ENCODE data around the gene ELL2. TPM values are rescaled to one million over a fixed set of nuclear protein-coding genes. Genes with fewer than 3 reads are reported as not detected.
A peak's percentile ranks its signal among the peaks of the same experiment; 100 is the strongest.

The ELL2 gene
- total and polyA plus RNA-seq, 2 of the 13 experiments (the other 11 are each of a cell fraction or from before 2014, with no cell fraction given) = 78.9 to 97.1 TPM

DNA sequence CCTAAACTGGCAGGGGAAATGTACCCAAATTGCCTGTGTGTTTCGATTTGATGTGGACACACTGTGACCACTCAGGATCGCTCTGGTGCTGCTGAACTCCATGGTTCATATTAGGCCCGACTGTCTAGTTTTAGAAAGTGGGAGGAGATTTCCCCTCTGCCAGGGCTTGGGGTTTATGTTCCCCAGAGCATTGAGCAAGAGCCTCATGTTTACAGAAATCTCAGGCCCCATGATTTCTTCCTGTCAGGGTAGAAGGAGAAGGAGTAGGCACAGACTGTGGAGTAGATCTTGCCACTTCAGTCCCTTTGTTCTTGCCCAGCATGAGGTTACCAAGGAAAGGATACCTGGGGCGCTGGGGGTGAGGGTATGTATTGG, 98.3 kb downstream of the ELL2 start (continued):
- TF ChIP-seq, protein P1, sequence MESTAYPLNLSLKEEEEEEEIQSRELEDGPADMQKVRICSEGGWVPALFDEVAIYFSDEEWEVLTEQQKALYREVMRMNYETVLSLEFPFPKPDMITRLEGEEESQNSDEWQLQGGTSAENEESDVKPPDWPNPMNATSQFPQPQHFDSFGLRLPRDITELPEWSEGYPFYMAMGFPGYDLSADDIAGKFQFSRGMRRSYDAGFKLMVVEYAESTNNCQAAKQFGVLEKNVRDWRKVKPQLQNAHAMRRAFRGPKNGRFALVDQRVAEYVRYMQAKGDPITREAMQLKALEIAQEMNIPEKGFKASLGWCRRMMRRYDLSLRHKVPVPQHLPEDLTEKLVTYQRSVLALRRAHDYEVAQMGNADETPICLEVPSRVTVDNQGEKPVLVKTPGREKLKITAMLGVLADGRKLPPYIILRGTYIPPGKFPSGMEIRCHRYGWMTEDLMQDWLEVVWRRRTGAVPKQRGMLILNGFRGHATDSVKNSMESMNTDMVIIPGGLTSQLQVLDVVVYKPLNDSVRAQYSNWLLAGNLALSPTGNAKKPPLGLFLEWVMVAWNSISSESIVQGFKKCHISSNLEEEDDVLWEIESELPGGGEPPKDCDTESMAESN (CRISPR knock-in tag; conservative IDR thresholded peaks at IDR 0.05) = no peak
- TF ChIP-seq ZBTB43 (CRISPR knock-in tag; conservative IDR thresholded peaks at IDR 0.05) (0 out of 2 replicates have a peak, but pooled peaks have one; percentile 45), POLR2AphosphoS5 (IDR thresholded peaks at IDR 0.05; ENCODE audit: low read depth, low read length) (peak; percentile 42; the same call in 1 of the 2 replicates), RARG (CRISPR knock-in tag; IDR thresholded peaks at IDR 0.05; ENCODE audit: low read depth) (no peak), GFI1 (CRISPR knock-in tag; IDR thresholded peaks at IDR 0.05; ENCODE audit: borderline replicate concordance) (peak; percentile 95), ETV5 (CRISPR knock-in tag; IDR thresholded peaks at IDR 0.05; ENCODE audit: borderline replicate concordance) (peak; percentile 79), ZNF747 (CRISPR knock-in tag; IDR thresholded peaks at IDR 0.05; ENCODE audit: borderline replicate concordance) (no peak), TFE3 (CRISPR knock-in tag; IDR thresholded peaks at IDR 0.05) (0 out of 2 replicates have a peak, but pooled peaks have one; percentile 32), HMGXB3 (CRISPR knock-in tag; IDR thresholded peaks at IDR 0.05; ENCODE audit: borderline replicate concordance) (peak; percentile 28; the same call in 1 of the 2 replicates), ZNF563 (CRISPR knock-in tag; IDR thresholded peaks at IDR 0.05) (no peak), CEBPG (CRISPR knock-in tag; IDR thresholded peaks at IDR 0.05) (peak; percentile 86), ERF (CRISPR knock-in tag; IDR thresholded peaks at IDR 0.05) (0 out of 2 replicates have a peak, but pooled peaks have one; percentile 9)
- TF ChIP-seq, protein P2, sequence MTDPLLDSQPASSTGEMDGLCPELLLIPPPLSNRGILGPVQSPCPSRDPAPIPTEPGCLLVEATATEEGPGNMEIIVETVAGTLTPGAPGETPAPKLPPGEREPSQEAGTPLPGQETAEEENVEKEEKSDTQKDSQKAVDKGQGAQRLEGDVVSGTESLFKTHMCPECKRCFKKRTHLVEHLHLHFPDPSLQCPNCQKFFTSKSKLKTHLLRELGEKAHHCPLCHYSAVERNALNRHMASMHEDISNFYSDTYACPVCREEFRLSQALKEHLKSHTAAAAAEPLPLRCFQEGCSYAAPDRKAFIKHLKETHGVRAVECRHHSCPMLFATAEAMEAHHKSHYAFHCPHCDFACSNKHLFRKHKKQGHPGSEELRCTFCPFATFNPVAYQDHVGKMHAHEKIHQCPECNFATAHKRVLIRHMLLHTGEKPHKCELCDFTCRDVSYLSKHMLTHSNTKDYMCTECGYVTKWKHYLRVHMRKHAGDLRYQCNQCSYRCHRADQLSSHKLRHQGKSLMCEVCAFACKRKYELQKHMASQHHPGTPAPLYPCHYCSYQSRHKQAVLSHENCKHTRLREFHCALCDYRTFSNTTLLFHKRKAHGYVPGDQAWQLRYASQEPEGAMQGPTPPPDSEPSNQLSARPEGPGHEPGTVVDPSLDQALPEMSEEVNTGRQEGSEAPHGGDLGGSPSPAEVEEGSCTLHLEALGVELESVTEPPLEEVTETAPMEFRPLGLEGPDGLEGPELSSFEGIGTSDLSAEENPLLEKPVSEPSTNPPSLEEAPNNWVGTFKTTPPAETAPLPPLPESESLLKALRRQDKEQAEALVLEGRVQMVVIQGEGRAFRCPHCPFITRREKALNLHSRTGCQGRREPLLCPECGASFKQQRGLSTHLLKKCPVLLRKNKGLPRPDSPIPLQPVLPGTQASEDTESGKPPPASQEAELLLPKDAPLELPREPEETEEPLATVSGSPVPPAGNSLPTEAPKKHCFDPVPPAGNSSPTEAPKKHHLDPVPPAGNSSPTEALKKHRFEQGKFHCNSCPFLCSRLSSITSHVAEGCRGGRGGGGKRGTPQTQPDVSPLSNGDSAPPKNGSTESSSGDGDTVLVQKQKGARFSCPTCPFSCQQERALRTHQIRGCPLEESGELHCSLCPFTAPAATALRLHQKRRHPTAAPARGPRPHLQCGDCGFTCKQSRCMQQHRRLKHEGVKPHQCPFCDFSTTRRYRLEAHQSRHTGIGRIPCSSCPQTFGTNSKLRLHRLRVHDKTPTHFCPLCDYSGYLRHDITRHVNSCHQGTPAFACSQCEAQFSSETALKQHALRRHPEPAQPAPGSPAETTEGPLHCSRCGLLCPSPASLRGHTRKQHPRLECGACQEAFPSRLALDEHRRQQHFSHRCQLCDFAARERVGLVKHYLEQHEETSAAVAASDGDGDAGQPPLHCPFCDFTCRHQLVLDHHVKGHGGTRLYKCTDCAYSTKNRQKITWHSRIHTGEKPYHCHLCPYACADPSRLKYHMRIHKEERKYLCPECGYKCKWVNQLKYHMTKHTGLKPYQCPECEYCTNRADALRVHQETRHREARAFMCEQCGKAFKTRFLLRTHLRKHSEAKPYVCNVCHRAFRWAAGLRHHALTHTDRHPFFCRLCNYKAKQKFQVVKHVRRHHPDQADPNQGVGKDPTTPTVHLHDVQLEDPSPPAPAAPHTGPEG (CRISPR knock-in tag; IDR thresholded peaks at IDR 0.05) = peak; percentile 25; the same call in 1 of the 2 replicates

Measured in HepG2 (cell line).